SK-N-MC (cell line): ENCODE measurements around the gene EPHX1.

Experiments
- DNase-seq: peaks from one replicate; pipeline ENCODE4 v3.0.0-alpha.2; 2011; ENCODE audit warnings: low read depth, low spot score
- H3K27ac ChIP-seq: fragments of 200-600 bp; sonication (generic); 2 replicates; pipeline ENCODE4 v1.5.1; 2016; ENCODE audit warnings: mixed run types
- H3K36me3 ChIP-seq: fragments of 200-600 bp; sonication (generic); 2 replicates; pipeline ENCODE4 v1.6.1; 2017; ENCODE audit warnings: antibody characterized with exemption, low read length, mixed read lengths; ENCODE audit not compliant: insufficient read depth
- H3K4me3 ChIP-seq: fragments of 200-600 bp; sonication (generic); 2 replicates; pipeline ENCODE4 v1.5.1; 2016
- H3K9ac ChIP-seq: fragments of 200-600 bp; sonication (generic); 2 replicates; pipeline ENCODE4 v1.8.0; 2017; ENCODE audit warnings: mixed run types, mixed read lengths; ENCODE audit not compliant: insufficient read length
- H3K9me3 ChIP-seq: fragments of 200-600 bp; sonication (generic); 2 replicates; pipeline ENCODE4 v1.6.1; 2017; ENCODE audit warnings: low read depth, mild to moderate bottlenecking, antibody characterized with exemption, low read length, moderate library complexity, mixed read lengths
- EZH2 ChIP-seq: fragments of 200-600 bp; sonication (generic); IDR thresholded peaks from one replicate; pipeline ENCODE4 v1.6.1; 2017; ENCODE audit warnings: antibody characterized with exemption
- FOXP2 ChIP-seq: optimal IDR thresholded peaks from 2 replicates; pipeline ENCODE3; 2011; ENCODE audit warnings: mild to moderate bottlenecking, moderate library complexity; ENCODE audit not compliant: insufficient read depth; ENCODE audit errors: extremely low read length, control extremely low read depth
- POLR2AphosphoS5 ChIP-seq: IDR thresholded peaks from 2 replicates; pipeline ENCODE4 v1.6.1; 2012; ENCODE audit warnings: mild to moderate bottlenecking, low read depth, low read length, borderline replicate concordance

EPHX1 gene

GRCh38 chr1:225819346-225820192 lies 9.6 kb downstream of the EPHX1 start:
- H3K9me3 ChIP-seq: no peaks in the 10 kb centered on the region
- H3K36me3 ChIP-seq: no peaks in the 10 kb centered on the region
- DNase-seq: no peak
- no peak overlapping the region for H3K9ac ChIP-seq
- H3K4me3 ChIP-seq: no peak overlapping the region
- no peak overlapping the region for H3K27ac ChIP-seq
- TF ChIP-seq EZH2 (no peak), POLR2AphosphoS5 (no peak), FOXP2 (no peak)

GRCh38 chr1:225820522-225821120 lies 10.7 kb downstream of the EPHX1 start:
- no peak for DNase-seq
- Histone ChIP-seq H3K9ac (no peak overlapping the region), H3K36me3 (no peaks in the 10 kb centered on the region), H3K4me3 (no peak overlapping the region), H3K9me3 (no peaks in the 10 kb centered on the region), H3K27ac (no peak overlapping the region)
- TF ChIP-seq FOXP2 (no peak), POLR2AphosphoS5 (no peak), EZH2 (no peak)

- TF ChIP-seq POLR2AphosphoS5: no peak
- no peak for TF ChIP-seq EZH2
- no peak for TF ChIP-seq FOXP2
- DNase-seq: no peak
- H3K9me3 ChIP-seq: no peaks in the 10 kb centered on the region
- H3K4me3 ChIP-seq: no peak overlapping the region
- H3K9ac ChIP-seq: no peak overlapping the region
- H3K36me3 ChIP-seq: no peaks in the 10 kb centered on the region
- no peak overlapping the region for H3K27ac ChIP-seq
Measured at GRCh38 chr1:225822655-225823403, 12.9 kb downstream of the EPHX1 start.

- TF ChIP-seq FOXP2: no peak
- no peak for TF ChIP-seq POLR2AphosphoS5
- TF ChIP-seq EZH2: no peak
- H3K27ac ChIP-seq: no peak overlapping the region
- H3K9ac ChIP-seq: no peak overlapping the region
- no peak overlapping the region for H3K4me3 ChIP-seq
- H3K9me3 ChIP-seq: no peaks in the 10 kb centered on the region
- DNase-seq: no peak
- H3K36me3 ChIP-seq: no peaks in the 10 kb centered on the region
Measured at GRCh38 chr1:225823811-225824261, 13.9 kb downstream of the EPHX1 start.

GRCh38 chr1:225824533-225824941 lies 14.6 kb downstream of the EPHX1 start:
- Histone ChIP-seq H3K36me3 (no peaks in the 10 kb centered on the region), H3K9ac (no peak overlapping the region), H3K27ac (no peak overlapping the region), H3K9me3 (no peaks in the 10 kb centered on the region), H3K4me3 (no peak overlapping the region)
- TF ChIP-seq EZH2: no peak
- TF ChIP-seq FOXP2: no peak
- no peak for TF ChIP-seq POLR2AphosphoS5
- DNase-seq: no peak

GRCh38 chr1:225825078-225825477 lies 15.2 kb downstream of the EPHX1 start:
- Histone ChIP-seq H3K4me3 (no peak overlapping the region), H3K36me3 (no peaks in the 10 kb centered on the region), H3K9me3 (no peaks in the 10 kb centered on the region), H3K9ac (no peak overlapping the region), H3K27ac (no peak overlapping the region)
- no peak for DNase-seq
- TF ChIP-seq EZH2 (no peak), FOXP2 (no peak), POLR2AphosphoS5 (no peak)

GRCh38 chr1:225825607-225826007 lies 15.7 kb downstream of the EPHX1 start:
- H3K9me3 ChIP-seq: no peaks in the 10 kb centered on the region
- no peak overlapping the region for H3K27ac ChIP-seq
- H3K36me3 ChIP-seq: no peaks in the 10 kb centered on the region
- no peak for DNase-seq
- H3K9ac ChIP-seq: no peak overlapping the region
- no peak for TF ChIP-seq FOXP2
- no peak for TF ChIP-seq POLR2AphosphoS5
- TF ChIP-seq EZH2: no peak
- H3K4me3 ChIP-seq: no peak overlapping the region

- H3K4me3 ChIP-seq: no peak overlapping the region
- H3K36me3 ChIP-seq: no peaks in the 10 kb centered on the region
- no peaks in the 10 kb centered on the region for H3K9me3 ChIP-seq
- no peak overlapping the region for H3K27ac ChIP-seq
- DNase-seq: no peak
- TF ChIP-seq POLR2AphosphoS5 (no peak), EZH2 (no peak), FOXP2 (no peak)
- no peak overlapping the region for H3K9ac ChIP-seq
Measured at GRCh38 chr1:225827076-225827475, 17.2 kb downstream of the EPHX1 start.
